ENCODE measurements around the gene USP36. TPM values are rescaled to one million over a fixed set of nuclear protein-coding genes. Genes with fewer than 3 reads are reported as not detected.

Gene USP36
- total and polyA plus RNA-seq, 9 of the 15 experiments (the other 6 are each of a cell fraction or from before 2014, with no cell fraction given), result 6.4 to 72.8 (median 22.5) TPM

GRCh38 chr17:78766743-78767294 is 73.8 kb downstream of the USP36 start:
- Histone ChIP-seq H4K20me1 (replicated peaks; ENCODE audit: control insufficient read depth, insufficient read depth, low read length) (0 out of 2 replicates have a peak, but pooled peaks cover 16% of the 10 kb centered on the region), H3K79me2 (ENCODE audit: control insufficient read depth, insufficient read depth, low read length) (peaks cover 46% of the 10 kb centered on the region), H3K4me2 (ENCODE audit: insufficient read depth, low read length) (no peak overlapping the region), H3K27ac (ENCODE audit: extremely low read depth, low read depth, low read length) (no peak overlapping the region), H3K9me3 (replicated peaks; ENCODE audit: control insufficient read depth, insufficient read depth, low read depth, low read length) (no peaks in the 10 kb centered on the region), H3K36me3 (ENCODE audit: control insufficient read depth, insufficient read depth, low read length) (no peaks in the 10 kb centered on the region), H3K9me1 (ENCODE audit: control insufficient read depth, insufficient read depth, low read length) (no peaks in the 10 kb centered on the region), H2AFZ (ENCODE audit: low read depth, low read length) (no peak overlapping the region), H3K27me3 (ENCODE audit: control insufficient read depth in 2 of 2, insufficient read depth in 2 of 2, low read length in 2 of 2) (no peaks in the 10 kb centered on the region), H3K4me1 (replicated peaks in 1 of 2; ENCODE audit: control insufficient read depth in 2 of 2, insufficient read depth in 2 of 2, low read length in 2 of 2) (no peaks in the 10 kb centered on the region; a peak in 1 of 5 replicates), H3K4me3 (no peak overlapping the region), H3K9ac (ENCODE audit: insufficient read depth in 1 of 2, low read depth in 2 of 2, low read length in 2 of 2) (no peak overlapping the region)
- WGBS (ENCODE audit: insufficient coverage, low coverage, missing lambda C conversion rate), result 93% methylated on average over 5 of the region's 5 CpGs
- no TSS peak for BruUV-seq (replicated peaks)
- DNase-seq (ENCODE audit: extremely low read depth in 1 of 4, low spot score in 3 of 4) (no peak), FAIRE-seq (no peak), ATAC-seq (no peak)
- TF ChIP-seq NFIX (CRISPR knock-in tag; IDR thresholded peaks at IDR 0.05; ENCODE audit: low read depth) (no peak), GMEB1 (CRISPR knock-in tag; IDR thresholded peaks at IDR 0.05) (no peak), STAT5B (CRISPR knock-in tag; IDR thresholded peaks at IDR 0.05) (no peak), SLC30A9 (CRISPR knock-in tag; IDR thresholded peaks at IDR 0.05) (no peak), CHCHD3 (CRISPR knock-in tag; IDR thresholded peaks at IDR 0.05) (no peak)
- POLR2A ChIA-PET, result interaction anchor here (1.0 kb wide), 1 partner anchor 129 kb away, joined by 4 read pairs; no protein-coding TSS in a partner anchor
- CTCF ChIA-PET (ENCODE audit: low intra/inter-chr PET ratio), result no interaction called here
- in situ Hi-C loops (cut with MboI) (no loop called here), intact Hi-C loops (cut with micrococcal nuclease) (no loop called here)

All from K562 (cell line).